ENCODE data around the gene PLSCR4.
"Not testable (repeated sequence)": the region's sequence is repeated elsewhere in the genome, so short reads cannot be mapped to it uniquely, and the experiment has no call there.

The PLSCR4 gene

DNA sequence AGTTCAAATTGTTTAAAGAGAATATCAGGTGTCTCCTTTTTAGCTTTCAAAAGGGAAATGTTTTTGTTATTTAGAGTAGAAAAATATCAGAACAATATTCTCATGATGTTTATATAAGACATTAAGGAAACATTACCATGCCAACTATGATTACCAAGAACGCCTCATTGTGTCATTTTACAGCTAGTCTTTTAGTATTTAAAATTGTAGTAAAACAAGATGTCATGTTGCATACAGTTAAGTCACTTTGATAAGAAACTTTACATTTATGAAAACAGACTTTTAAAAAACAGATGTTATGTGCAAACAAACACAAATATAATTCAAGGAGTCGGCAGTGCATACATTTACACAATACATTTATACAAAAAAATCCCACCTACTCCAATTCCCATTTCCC, 4.4 kb downstream of the PLSCR4 start:
- DNase-seq, result no peak

DNA sequence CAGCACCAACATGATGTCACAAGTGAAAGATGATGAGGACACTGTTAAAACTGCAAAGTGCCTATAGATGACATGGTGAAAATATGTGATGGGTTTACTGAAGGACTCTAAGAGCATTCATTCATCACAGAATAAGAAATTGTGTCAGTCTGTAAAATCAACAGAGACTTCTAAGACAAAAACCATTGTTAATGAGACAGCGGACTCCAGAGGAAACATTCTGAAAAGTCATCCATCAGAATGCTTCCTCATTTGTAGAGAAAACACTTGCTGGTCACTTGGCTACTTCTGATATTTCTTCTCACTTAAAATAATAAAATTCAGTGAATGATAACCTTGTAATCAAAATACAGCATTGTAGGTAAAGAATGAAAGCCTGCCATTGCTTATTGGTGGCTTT, 7.3 kb downstream of the PLSCR4 start:
- DNase-seq, result no peak

DNA sequence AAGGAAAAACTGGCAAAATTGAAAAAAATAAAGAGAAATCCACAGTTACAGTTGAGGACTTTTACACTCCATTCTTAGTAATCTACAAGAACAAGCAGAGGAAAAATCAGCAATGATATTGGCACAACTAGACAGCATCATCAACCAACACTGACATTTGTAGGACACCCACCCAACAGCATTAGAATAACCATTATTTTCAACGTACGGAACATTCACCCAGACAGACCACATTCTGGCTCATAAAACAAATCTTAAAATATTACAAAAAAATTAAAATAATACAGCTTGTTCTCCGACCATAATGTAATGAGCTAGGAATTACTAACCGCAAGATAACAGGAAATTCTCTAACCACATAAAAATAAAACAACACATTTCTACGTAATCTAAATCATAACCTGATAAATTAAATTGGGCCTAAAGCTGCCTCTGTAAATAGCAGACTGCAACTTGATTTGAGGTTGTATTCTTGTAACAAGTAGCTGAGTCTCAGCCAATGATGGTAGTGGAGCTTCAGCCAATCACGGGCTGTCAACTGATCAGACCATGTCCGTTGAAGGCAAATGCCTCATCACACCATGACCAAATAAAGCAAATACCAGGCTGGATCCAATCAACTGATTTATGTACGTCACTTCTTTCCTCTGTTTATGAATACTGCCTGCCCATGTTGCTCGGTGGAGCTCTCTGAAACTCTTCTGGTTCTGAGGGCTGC, 9.2 kb downstream of the PLSCR4 start:
- no peak for DNase-seq

- DNase-seq, result no peak
Observed at GRCh38 chr3:146233487-146233886, 17.4 kb downstream of the PLSCR4 start.

DNA sequence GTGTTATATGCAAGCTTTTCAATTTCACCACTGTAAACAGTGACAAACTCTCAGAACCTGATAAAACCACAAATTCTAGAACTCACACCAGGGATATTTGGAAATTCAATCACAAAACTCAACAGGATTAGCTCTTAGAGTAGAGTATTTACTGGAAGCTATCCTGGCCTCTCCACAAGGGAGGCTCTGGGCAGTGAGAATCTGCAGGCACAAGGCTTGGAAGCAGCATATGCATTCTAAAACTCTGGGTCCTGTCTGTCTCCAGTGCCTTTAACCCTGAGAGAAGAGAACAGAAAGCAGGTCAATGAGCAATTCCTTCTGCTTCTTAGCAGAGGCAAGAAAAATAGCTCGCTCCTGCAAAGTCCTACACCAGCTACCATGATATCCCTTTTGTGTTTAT, 23.4 kb downstream of the PLSCR4 start:
- DNase-seq, result no peak

DNA sequence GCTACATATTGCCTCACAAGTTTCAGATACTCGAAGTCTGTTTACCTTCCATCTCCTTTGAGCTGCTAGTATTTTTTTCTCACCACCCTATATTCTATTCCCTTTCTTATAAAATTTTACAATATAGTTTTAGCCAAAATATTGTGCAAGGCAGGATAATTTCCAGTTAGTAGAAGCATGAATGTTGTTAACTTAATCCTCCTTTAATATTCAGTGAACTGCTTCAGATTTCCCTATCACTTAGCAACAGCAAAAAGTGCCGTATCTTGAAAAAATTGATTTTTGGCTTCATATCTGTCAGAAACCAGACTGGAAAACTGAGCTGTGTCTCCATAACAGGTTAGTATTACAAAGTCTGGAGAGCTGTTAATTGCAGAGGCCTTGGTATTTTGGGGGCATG, 24.0 kb downstream of the PLSCR4 start:
- DNase-seq, result no peak

- DNase-seq, result not testable (repeated sequence)
Observed at GRCh38 chr3:146225458-146225857, 25.4 kb downstream of the PLSCR4 start.

DNA sequence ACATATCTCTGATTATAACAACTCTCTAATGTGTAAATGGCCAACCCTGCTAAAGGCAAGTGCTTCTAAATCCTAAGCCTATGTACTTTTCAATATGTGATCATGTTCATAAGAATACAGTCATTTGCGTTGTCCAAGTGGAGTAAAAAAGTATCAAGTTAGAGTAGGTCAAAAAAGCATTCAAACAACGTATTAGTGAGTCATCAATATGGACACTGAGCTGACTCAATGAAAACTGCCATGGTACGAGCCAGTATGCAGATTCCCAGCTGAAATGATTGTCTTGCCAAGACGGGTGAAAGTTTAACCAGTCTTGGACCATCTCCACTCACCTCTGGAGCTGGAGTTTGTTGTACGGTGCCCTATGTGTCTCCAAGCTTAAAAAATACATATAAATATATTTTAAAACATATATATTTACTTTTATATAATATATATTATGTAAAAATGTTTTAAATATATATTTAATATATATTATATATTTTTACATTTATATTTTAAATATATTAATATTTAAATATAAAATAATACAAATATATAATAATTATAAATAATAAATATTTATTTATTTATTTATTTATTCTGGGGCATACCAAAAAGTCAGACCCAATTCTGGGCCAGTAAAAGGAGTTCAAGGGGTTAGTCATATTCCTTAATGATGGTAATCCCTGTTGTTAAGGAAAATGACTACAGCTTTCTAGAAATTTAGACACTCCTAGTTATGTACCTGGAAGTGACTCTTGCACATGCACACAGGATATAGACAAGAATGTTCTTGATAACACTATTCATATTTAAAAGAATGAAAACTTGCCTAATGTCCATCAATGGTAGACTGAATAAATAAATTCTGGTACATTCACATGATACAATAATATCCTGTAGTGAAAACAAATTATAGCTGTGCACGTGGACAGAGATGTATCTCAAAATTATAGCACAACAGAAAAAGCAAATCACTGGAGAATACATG, 27.2 kb downstream of the PLSCR4 start:
- DNase-seq, result no peak

DNA sequence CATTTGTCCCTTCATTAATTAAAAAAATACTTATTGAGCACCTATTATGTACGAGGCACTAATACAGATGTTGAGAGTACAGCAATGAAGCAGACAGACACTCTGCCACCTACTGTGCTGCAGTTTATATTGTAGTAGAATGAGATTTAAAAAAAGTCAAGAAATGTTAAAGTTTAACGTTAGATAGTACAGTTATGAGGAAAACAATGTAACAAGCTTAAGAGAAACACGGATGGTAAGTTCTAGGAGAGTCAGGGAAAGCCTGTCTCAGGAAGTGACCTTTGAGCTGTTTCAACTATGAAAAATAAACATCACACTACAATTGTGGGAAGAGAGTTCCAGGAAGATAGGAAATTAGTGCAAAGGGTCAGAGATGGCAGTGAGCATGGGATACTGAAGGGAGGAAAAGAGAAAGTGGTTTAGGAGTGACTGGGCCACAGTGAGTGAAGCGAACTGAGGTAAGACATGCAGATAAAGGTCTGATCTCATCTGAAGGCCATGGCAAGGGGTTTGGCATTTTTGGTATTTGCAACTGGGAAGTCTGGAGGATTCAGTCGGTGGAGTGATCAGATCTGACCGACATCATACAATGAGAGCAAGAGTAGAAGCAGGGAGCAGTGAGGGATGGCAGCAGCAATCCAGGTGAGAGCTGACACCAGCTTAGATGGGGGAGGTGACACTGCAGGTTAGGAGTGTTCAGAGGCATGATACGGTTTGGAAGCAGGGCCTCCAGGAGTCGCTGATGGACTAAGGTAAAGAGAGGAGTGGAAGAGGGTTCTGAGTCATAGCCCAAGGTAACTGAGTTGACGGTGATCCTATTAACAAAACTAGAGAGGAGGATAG, 28.5 kb downstream of the PLSCR4 start:
- DNase-seq, result no peak

DNA sequence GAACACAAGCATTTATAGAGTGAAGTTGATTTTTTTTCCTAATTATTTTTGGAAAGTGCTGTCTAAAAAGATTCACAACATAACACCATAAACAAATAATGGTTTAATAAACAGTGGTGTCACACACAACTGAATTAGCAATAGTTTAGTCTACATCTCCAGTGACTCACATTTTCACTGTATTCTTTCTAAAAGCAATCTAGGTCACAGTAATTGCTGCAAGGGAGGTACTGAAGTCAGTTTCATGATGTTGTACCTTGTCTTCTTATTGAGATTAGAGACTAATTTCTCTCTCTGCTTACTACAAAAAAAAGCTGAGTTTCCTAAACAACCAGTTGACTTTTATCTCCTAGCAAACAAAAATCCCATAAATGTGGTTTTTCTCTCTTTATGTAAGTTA, 29.6 kb downstream of the PLSCR4 start:
- DNase-seq, result no peak

DNA sequence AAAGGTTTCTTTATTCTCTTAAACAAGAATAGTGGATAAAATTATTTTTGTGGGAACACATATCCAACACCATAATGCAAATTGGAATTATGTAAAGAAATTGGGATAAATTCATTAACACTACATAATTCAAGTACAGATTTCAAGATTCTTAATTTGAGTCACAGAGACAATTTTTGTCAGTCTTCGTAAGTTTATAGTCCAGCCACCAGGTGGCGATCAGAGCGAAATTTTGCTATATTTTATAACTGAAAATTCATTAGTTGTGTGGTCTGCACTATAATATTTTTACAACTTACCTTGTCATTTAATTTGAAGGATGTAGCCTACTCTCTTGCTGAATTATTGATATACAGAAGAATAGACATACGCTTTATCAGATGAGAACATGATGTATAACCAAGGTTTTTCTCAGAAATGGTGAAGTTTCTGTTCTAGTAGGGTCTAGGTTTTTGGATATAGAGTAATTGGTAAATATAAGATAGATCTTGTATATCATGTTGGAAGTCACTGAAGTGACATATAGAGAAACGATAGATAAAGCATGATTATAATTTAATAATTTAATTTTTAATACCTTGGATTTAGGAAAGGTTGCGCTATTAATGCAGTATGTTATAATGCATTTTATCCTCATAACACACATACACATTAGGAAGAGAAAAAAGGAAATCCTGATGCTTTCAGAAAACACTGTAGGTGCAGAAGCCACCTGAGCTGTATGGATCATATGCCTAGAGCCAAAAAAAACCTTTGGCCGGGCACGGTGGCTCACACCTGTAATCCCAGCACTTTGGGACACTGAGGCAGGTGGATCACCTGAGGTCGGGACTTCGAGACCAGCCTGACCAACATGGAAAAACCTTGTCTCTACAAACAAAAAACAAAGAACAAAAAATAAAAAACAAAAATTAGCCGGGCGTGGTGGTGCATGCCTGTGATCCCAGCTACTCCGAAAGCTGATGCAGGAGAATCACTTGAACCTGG, 31.7 kb downstream of the PLSCR4 start:
- DNase-seq, result peak; percentile 53

- no peak for DNase-seq
Observed at GRCh38 chr3:146217324-146217723, 33.6 kb downstream of the PLSCR4 start.

- no peak for DNase-seq
Observed at GRCh38 chr3:146214493-146214892, 36.4 kb downstream of the PLSCR4 start.

GRCh38 chr3:146209371-146209770, 41.5 kb downstream of the PLSCR4 start:
- no peak for DNase-seq

GRCh38 chr3:146203776-146204175, 47.1 kb downstream of the PLSCR4 start:
- no peak for DNase-seq

- no peak for DNase-seq
Observed at GRCh38 chr3:146200461-146201220, 50.3 kb downstream of the PLSCR4 start.

DNA sequence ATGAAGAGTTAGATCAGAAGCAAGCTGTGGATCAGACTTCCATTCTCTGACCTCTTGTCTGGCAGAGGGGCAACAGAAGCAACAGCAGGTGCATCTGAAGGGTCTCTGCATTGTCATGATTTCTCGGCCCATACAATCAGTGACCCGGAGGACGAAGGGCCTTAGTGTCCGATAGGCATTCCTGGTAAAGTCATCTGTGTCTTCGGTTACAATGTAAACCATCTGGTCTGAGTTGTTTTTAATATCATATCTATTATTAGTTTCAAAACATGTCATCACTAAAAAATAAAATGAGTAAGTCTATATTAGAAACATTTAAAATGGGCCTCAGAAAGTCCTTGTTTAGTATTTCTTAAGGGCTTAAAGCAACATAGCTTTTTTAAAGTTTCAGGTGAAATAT, 51.1 kb downstream of the PLSCR4 start:
- no peak for DNase-seq

DNA sequence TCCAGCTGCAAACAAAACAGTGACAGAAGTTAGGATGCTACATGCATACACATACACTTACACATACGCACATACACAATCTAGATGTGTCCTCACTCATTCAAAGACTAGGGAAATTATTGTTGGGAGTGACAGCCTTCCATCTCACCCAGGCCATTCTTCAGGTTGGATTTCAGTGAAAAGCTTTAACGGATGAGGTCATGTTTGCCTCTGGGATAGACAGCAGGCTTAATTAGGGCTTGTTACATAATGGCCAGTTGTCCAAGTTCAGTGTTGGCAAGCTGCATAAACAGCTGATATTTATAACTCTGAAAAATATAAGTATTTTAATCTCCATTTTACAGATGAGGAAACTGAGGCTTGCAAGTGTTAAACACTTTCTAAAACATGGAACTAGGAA, 54.1 kb downstream of the PLSCR4 start:
- DNase-seq, result no peak

DNA sequence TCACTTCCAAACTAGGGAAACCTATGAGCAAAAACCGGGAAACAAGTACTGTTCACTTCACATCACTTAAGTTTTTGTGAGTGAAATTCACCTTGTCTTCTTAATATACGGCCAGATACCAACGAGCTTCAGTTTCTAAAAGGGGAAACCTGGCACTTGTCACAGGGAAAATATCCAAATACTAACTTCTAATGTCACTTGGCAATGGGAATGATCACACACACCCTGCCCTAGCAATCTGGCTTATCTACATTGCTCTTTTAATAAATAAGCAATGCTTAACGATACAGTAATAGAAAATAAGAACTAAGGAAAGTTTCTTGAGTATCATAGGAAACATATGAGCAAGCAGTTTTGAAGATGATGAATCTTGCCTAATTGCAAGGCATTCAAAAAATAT, 55.3 kb downstream of the PLSCR4 start:
- no peak for DNase-seq

DNA sequence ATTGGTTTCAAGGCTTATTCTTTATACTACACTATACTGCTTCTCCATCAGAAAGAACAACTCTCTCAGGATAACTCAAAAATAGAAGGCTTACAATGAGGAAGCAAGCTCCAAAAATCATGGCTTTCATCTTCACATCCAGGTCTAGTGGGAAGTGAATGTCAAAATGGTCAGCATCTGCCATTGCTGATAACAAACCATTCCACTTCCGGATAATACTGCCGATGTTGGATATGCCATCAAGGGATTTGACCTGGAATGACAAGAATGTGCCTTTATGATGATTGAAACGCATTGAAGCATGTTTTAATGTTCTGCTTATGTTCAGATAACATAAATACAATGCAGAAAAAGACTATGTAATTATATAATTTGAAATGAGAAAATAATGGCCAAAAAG, 55.9 kb downstream of the PLSCR4 start:
- DNase-seq, result no peak

DNA sequence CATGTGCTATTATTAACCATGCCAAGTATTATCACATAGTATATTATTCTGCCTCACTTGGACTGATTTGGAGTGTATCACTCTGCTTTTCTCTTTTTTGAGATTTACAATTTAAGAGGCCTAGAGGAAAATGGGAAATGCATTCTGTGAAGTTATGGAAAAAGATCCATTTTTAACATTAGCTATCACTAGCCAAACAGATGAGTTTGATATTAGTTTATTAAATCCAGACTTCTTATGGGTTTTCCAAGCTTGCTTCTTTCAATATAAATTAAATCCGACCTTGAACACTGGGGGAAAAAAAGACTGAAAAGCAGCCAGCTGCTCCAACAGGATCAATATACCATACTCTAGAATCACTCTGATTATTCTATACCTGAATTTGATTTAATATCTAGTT, 59.9 kb downstream of the PLSCR4 start:
- DNase-seq, result no peak

Data from hematopoietic multipotent progenitor cell treated with erythropoietin and hydrocortisone succinate and interleukin-3 and kit ligand, for 8 days (in vitro differentiated cells).